HG03439 (cell line): Measurements from ENCODE around the gene MCUB.
A peak's percentile ranks its signal among the peaks of the same experiment; 100 is the strongest.

Experiments
- ATAC-seq: cut with Tn5 transposase; IDR thresholded peaks from one replicate; pipeline ENCODE4 v1.9.1; 2021; ENCODE audit warnings: mild to moderate bottlenecking, moderate library complexity; ENCODE audit not compliant: unreplicated experiment

The MCUB gene

GRCh38 chr4:109627361-109627760, 67.3 kb downstream of the MCUB start:
- ATAC-seq = no peak

- ATAC-seq = no peak
Observed at GRCh38 chr4:109629775-109630174, 69.7 kb downstream of the MCUB start.

- no peak for ATAC-seq
Observed at GRCh38 chr4:109631532-109632108, 71.6 kb downstream of the MCUB start.

- no peak for ATAC-seq
Observed at GRCh38 chr4:109640644-109641043, 80.6 kb downstream of the MCUB start.

- ATAC-seq = no peak
Observed at GRCh38 chr4:109645874-109646710, 86.0 kb downstream of the MCUB start.

GRCh38 chr4:109648266-109648996, 88.4 kb downstream of the MCUB start:
- ATAC-seq = peak; percentile 61

GRCh38 chr4:109648997-109649575, 89.0 kb downstream of the MCUB start:
- no peak for ATAC-seq

GRCh38 chr4:109649872-109650271, 89.8 kb downstream of the MCUB start:
- peak; percentile 80 for ATAC-seq

- ATAC-seq = no peak
Observed at GRCh38 chr4:109655396-109655795, 95.3 kb downstream of the MCUB start.

GRCh38 chr4:109657854-109658418, 97.9 kb downstream of the MCUB start:
- no peak for ATAC-seq

- no peak for ATAC-seq
Observed at GRCh38 chr4:109658871-109659410, 98.9 kb downstream of the MCUB start.

- no peak for ATAC-seq
Observed at GRCh38 chr4:109662116-109662515, 102.1 kb downstream of the MCUB start.

GRCh38 chr4:109662771-109663170, 102.7 kb downstream of the MCUB start:
- ATAC-seq = no peak

- ATAC-seq = no peak
Observed at GRCh38 chr4:109665783-109666485, 105.9 kb downstream of the MCUB start.

GRCh38 chr4:109671350-109671749, 111.3 kb downstream of the MCUB start:
- ATAC-seq = no peak

GRCh38 chr4:109672169-109672930, 112.3 kb downstream of the MCUB start:
- no peak for ATAC-seq

GRCh38 chr4:109673303-109673702, 113.3 kb downstream of the MCUB start:
- no peak for ATAC-seq

- ATAC-seq = no peak
Observed at GRCh38 chr4:109675181-109675580, 115.1 kb downstream of the MCUB start.

GRCh38 chr4:109675843-109676242, 115.8 kb downstream of the MCUB start:
- no peak for ATAC-seq
